NCI-H446 treated with DMSO at 0.1 percent for 48 hours (cell line): ENCODE data around the gene MAP2K3.

ENCODE experiments used
- DNase-seq: peaks from one replicate; lab custom pipeline; 2025; lab: John Stamatoyannopoulos, UW

The MAP2K3 gene

DNA sequence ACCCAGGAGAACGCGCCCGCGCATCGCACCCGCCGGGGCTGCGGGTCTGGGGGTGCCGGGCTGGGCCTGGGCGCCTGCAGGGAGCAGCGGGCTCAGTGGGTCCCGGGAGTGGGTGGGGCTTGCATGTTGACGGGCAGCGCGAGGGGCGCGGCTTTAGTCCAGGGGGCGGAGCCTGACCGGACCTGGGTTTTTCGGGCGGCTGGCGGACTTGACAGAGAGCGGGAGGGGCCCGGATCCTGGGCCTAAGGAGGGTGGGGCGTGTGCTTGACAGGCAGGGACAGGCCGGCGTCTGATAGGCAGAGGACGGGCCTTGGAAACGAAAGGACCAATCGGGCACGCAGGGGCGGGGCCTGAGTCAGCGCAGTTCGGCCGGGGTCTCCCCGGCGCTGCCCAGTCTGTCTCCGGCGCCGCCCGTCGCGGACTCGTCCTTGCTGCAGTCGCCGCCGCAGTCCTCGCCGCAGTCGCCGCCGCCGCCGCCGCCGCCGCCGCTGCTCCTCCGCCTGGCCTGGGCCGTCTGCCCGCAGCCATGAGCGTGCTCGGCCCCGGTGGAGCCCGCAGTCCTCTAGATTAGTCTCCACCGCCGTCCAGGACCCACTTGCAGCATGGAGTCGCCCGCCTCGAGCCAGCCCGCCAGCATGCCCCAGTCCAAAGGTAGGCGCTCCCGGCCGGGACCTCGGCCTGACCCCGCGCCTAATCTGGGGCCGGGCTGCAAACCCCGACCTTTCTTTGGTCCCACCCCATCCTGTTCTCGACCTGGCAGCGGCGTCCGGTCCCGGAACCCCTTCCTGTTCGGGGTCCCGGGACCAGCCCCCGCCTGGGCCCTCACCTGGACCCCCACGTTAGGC lies at the start of gene MAP2K3:
MAP2K3 (plus strand) TSS at position 393 of the 845 bp plus-strand sequence; CDS start at position 603, 210 bp downstream.
- peak; percentile 94 for DNase-seq

DNA sequence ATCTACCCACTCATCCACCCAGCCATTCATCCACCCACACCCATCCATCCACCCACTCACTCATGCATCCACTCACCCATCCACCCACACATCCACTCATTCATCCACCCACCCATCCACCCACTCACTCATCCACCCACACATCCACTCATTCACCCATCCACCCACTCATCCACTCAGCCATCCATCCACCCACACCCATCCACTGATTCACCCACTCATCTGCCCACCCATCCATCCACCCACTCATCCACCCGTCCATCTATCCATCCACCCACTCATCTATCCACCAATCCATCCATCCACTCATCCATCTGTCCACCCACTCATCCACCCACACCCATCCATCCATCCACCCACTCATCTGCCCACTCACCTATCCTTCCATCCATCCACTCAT lies 48.6 kb upstream of the MAP2K3 start:
- no peak for DNase-seq

DNA sequence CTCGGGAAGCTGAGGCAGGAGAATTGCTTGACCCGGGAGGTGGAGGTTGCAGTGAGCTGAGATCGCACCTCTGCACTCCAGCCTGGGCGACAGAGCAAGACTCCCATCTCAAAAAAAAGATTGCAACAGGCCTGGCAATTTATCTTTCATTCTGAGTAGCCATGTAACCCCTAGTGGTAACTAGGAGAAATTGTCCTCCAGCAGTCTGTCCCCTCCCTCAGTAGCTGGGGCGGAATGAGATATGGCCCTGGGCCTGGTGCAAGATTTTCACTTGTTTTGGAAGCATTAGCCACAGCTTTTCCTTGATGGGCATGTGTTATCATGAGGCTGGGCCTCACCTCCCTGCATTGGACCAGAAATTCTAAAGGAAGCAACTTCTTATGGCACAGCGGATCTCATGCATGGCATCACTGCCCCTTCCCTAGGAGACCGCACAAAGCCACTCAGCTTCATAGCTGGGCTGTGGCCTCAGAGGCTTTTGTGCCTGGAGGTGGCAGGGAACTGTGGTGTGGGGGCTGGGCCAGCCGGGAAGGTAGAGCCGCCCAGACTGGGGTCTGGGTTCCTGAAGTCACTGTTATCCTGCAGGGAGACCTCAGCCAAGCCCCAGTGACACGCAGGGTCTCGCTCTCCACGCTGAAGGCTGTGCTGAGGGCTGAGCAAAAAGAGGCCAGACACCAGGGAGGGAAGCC lies 44.7 kb upstream of the MAP2K3 start:
- no peak for DNase-seq

DNA sequence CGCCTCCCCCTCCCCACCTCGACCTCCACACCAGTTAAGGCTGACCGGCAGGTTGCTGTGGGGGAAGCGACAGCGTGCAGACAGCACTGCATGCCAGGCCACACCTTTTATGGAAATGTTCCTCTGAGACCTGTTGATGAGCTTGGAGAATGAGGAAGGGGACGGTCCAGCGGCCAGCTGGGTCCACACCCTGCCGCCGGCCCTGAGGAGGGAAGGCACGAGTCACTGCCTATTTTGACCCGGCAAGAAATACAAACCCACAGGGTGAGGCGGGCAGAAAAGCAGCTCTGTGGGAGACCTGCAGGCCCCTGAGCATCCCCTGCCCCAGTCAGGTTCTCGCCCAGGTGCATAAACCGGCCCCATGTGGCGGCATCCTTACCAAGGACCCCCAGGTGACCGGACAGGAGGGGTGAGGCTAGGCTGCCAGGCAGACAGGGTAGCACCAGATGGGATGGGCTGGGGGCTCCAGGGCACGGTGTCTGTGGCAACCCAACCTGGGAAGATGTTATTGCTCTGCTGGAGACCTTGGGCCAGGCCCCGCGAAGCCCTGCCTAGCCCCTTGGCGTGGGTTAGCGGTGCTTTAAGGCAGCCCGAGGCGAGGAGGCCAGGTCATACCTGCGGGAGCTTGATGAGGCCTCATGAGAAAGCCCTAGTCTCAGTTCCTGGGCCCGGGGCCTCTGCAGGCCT lies 44.0 kb upstream of the MAP2K3 start:
- no peak for DNase-seq

DNA sequence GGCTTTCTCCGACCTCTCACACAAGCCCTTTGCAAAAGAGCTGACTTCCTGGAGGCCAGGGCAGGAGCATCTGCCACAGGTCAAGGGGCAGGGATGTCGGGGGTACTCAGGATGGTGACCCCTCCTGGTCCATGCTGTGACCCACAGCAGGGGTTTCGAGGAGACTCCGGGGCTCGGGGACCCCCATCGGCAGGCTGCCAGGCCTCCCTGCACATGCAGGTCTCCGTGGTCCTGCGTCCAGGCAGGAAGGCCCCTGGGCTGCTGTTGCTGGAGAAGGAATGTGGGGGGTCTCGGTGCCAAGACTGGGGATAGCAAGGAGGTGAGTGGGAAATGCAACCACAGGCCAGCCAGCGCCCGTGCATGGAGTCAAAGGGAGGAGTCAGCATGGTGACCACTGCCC lies 42.9 kb upstream of the MAP2K3 start:
- DNase-seq, result no peak

DNA sequence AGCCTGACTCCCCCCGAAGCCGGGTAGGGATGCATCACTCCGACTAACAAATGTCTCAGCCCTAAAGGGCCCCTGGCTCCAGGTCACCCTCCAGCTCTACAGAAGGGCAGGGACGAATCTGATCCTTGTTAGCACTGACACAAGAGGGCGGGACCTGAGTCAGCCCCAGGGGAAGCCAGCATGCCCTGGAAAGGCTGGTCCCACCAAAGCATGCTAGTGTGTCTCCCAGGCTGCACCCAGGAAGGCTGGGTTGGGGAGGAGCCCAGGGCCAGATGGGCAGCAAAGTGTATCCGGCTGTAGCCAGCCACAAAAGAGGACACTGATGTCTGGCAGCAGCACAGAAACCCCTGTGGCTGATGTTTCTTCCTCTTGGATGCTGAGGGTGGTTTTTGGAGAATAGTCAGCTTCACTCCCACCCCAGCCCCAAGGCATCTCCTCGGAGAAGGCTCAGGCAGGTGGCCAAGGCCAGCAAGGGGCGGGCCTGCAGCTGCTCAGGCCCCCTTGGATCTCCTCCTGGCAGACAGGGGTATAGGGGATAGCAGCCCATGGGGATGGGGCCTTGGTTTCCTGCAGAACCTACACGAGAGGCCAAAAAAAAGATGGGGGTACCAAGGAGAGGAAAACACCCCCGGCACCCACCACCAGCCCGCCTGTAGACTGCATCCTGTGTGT lies 42.3 kb upstream of the MAP2K3 start:
- no peak for DNase-seq

DNA sequence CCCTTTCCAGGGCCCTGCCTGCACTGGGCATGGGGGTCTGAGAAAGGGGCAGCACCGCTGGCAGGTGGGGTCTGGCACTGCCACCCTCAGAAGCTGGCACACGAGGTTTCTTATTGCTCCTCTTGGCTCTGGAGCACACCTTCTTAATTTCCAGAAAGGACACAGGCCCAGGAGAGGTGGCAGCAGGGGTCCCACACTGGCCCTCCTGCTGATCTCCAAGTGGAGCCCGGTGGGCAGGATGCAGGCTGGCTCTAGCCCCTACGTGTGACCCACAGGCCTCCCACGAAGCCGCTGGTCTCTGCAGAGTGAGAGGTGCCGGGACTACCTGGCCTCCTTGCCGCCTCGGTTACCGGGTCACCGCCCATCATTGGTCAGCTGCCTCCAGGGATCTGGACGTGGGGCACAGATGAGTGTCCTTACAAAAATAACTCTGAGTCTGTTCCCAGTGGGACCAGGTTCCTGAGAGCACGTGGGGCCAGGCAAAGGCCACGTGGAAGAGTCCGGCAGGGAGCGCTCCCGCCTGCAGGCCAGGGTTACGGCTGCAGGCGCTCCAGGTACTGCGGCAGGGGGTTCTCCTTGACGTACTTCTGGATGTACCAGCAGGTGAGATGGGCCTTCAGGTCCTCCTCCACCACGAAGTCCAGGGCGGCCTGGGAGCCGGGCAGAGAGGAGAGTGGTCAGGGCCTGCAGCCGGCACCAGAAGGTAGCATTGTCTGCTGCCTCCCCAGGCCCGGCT lies 41.6 kb upstream of the MAP2K3 start:
- DNase-seq, result no peak

DNA sequence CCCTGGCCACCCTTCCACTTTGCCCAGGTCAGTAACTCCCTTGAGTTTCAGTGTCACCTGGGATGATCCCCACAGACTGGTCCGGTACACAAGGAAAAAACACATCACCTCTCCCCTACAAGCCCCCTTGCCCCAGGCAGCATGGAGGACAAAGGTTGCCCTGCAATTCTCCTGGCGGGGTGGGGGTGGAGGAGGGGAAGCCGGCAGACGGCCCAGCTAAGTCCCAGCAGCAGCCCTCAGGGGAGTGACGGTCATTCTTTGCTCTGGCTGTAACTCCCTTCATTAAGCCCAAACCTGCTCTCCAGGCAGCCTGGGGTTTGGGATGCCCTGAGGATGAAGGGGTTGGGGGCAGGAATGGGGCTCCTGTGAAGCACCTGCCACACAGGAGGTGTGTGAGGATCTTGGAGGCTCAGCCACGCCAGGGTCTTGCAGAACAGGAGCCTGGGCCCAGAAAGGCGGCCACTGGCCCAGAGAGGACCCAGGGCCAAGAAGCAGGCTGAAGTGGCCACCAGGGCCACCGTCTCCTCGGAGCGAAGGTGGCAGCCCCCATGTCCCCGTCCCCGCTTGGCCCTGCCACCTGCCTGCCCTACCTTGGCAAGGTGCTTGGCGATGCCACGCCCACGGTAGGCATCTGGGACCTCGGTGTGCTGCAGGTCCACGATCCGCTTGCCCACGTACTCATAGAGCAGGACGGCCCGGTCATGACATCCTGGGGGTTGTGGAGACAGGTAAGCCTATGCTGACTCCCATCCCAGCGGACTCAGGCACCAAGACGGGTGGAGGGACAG lies 40.8 kb upstream of the MAP2K3 start:
- no peak for DNase-seq

DNA sequence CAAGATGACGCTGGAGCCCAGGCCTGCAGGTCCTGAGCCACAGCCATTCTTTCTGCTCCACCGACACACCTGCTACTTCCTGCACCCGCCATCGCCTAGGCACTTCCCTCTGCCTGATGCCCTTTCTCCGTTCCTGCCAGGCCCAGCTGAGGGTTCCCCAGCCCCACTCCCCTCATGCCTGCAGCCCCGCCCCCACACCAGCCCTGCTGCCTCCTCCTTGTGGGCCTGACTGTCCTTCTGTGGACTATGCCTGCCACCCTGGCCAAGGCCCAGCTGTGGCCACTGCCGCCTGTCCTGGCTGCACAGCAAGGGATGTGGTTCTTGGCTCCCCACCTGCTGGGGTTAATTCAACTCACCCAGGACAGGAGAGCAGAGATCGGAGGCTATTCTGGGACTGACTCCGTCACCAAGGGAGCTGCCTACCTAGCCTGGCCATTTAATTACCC lies 38.8 kb upstream of the MAP2K3 start:
- DNase-seq, result no peak

DNA sequence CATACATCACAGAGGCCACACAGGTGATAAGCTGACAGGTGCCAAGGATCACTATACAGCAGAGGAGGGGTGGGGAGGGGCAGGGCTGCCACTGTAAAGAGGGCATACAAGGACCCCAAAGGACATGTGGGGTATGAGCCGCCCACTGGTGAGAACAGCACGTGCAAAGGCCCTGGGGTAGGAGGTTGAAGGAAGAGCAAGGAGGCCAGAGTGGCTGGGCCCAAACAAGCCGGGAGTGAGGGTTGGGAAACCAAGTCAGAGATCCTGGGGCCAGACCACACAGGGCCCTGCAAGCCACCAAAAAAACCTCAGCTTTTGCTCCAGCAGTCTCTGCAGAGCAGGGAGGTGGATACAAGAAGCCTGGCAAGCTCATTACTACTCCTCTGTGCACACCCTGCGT lies 37.8 kb upstream of the MAP2K3 start:
- DNase-seq, result no peak

DNA sequence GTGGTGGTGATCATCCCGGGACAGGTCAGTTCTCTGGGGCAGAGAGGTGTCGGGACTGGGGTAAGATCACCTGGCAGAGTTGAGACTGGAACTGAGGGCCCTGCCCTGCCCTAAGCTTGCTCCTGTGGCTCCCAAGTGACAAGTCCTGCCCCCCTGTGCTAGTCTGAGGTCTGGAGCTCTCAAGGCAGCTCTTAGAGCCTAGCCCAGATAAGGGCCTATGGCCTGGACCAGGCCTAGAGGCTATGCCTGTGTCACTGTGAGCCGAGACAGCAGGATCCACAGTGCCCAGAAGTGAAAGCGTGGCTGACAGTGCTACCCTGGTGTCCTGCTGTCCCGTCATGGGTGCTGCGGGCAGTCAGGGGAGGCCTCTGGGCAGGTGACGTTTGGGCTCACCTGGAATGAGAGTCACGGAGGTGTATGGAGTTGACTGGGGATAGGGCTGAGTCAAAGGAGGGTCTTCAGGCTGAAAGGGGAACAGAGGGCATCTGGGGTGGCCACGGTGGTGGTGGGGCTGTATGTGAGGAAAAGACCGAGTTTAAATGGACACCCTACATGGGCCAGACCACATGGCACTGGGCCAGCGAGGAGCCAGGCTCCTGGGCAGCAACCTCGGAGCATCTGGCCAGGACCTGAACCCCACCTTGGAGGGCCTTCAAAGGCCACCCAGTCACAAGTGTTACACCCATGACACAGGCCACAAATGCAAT lies 36.8 kb upstream of the MAP2K3 start:
- DNase-seq, result no peak

DNA sequence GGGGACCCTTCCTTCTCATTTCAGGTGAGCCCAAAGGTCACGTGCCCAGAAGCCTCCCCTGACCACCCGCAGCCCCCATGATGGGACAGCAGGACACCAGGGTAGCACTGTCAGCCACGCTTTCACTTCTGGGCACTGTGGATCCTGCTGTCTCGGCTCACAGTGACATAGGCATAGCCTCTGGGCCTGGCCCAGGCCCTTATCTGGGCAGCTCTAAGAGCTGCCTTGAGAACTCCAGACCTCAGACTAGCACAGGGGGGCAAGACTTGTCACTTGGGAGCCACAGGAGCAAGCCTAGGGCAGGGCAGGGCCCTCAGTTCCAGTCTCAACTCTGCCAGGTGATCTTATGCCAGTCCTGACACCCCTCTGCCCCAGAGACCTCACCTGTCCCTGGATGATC lies 36.0 kb upstream of the MAP2K3 start:
- no peak for DNase-seq

DNA sequence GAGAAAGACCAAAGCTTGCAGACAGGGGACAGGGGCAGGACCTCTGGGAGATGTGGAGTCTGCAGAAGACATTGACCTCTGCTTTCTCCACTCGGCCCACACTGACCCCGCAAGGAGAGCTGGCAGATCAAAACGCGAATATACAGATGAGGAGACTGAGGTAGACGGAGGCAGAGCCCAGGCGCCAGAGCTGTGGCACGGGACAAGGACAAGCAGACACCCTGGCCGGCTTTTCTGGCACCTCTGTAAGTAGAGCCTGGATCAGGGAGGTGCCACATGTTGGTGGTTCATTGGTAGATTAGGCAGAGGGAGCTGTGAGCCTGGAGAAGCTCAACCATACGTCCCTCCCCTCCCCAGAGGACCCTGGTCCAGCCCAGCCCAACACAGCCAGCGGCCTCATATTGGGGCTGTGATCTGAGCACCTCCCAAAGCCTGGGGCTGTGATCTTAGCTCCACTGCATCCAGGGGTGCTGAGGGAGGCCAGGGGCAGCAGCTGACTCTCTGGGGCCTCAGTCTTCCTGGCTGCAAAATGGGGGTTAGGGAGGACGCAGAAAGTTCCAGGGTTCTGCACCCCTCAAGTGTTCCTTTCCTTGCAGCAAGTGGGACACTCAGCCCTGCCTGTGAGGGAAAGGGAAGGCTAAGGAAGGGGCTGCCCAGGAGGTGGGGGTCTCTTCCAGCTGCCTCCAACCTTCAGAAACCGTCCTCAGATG lies 35.3 kb upstream of the MAP2K3 start:
- DNase-seq, result no peak

DNA sequence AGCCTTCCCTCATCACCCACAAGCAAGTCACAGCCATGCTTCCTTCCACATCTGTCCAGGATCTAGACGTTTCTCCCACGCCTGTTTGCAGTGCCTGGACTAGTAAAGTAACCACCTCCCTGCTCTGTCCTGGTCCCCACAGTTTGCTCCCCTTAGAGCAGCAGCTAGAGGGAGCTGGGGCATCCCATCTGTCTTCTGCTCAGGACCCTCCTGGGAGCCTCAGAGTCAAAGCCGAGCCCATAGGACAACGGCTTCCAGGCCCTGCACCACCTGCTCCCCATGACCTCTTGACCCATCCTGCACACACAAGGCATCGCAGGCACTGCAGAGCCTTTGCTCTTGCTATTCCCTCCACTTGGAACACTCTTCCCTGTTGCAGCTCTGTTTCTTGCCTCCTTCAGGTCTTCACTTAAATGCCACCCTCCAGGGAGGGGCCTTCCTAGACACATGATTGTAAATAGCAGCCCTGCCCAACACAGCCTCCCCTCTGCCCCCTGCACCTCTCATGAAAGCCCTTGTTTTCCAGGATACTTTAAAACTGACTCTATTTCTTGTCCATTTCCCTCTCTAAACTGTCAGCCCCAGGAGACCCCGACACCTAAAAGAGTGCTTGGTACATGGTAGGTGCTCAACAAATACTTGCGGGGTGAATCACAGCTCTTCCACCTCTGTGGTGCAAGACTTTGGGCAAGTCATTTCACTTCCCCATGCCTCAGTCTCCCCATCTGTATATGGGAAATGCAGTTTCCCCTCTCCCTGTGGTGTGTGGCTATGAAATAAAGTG lies 34.4 kb upstream of the MAP2K3 start:
- no peak for DNase-seq

DNA sequence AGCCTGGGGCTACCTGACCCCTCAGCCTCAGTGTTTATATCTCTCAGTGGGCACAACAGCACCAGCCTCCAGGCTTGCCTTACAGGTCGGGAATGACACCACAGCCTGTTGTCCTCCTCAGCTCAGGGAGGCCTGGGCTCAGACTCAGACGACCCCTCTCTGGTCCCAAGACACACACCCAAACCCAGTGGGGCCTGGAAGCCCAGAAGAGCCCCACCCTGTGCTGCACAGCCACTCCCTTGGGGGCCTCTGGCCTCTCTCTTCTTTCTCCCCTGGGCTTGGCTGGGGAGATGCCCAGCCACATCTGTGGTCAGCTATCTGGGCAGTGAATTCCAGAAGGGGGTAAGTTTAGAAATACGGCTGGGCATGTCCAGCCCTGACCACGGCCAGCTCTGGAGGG lies 33.7 kb upstream of the MAP2K3 start:
- no peak for DNase-seq

DNA sequence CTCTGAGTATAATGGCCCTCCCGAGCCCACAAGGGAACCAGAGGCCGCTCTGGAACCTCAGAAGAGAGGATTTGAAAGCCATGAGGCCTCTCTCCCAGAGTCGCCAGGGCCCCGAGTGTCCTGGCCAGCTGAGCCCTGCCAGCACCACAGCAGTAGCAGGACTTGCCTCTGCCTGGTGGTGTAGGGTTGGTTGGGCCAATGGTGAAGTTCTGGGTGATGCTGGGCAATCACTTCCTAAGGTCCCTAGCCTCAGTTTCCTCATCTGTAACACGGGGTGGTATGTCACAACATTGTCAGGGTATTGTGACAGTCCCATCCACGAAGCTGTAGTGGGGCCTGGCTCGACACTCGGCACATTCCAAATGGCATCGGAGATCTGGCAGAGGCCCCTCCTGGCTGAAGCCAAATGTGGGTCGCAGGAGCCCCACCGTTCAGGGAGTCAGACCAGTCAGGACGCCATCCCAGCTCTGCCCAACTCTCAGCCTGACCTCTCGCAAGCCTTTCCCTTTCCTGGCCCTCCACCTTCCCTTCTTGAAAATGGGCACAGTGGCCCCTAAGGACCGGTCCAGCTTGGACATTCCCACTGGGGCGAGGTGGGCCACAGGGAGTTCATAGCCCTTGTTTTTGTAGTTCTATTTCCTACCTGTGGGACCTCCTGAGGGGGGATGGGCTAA lies 33.0 kb upstream of the MAP2K3 start:
- DNase-seq, result no peak

DNA sequence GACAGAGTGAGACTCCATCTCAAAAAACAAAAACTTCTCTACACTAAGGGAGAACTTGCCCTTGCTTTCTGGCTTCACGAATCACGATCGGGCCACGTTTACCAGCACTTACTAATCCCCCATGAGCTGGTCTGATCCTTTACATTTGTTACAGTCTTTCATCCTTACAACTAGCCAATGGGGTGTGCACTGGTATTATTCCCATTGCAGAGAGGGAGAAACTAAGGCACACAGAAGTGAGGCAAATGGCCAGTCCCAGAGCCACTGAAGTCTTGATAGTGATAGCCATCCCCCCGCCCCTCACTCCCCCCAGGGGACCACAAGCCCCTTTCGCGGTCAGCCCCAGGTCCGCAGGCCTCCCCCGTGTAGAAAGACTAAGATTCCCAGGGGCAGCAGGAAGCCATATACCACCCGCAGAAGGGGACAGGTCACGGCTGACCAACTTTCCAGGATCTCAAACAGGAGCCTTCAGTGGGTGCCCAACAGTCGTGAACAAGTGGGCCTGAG lies 32.2 kb upstream of the MAP2K3 start:
- no peak for DNase-seq
